HG03575 (cell line): ENCODE measurements around the gene ZFP69B.

Source experiments
- ATAC-seq: cut with Tn5 transposase; IDR thresholded peaks from one replicate; pipeline ENCODE4 v1.9.1; 2021; ENCODE audit not compliant: unreplicated experiment, insufficient number of reproducible peaks, low FRiP score; ENCODE audit errors: extremely low read depth

Gene ZFP69B

GRCh38 chr1:40508375-40509341 lies 58.4 kb downstream of the ZFP69B start, which contains the start of gene EXO5:
EXO5 (plus strand) TSS chr1:40508767; CDS start chr1:40514545, 5,778 bp downstream.
- ATAC-seq: no peak
